AG04450 (cell line): Measurements from ENCODE around the gene WNK2. TPM values are rescaled to one million over a fixed set of nuclear protein-coding genes. Genes with fewer than 3 reads are reported as not detected.
"Not testable (repeated sequence)": the region's sequence is repeated elsewhere in the genome, so short reads cannot be mapped to it uniquely, and the experiment has no call there.

ENCODE experiments used
- CTCF ChIA-PET: fragments of 300-600, 350-600 bp; formaldehyde crosslinking; extraction: SDS; loops from one replicate; lab custom pipeline; 2022; ENCODE audit warnings: antibody characterized with exemption, inconsistent platforms; lab: Charles Lee
- POLR2A ChIA-PET: fragments of 350-600 bp; formaldehyde crosslinking; extraction: SDS; loops from one replicate; lab custom pipeline; 2021; ENCODE audit warnings: antibody characterized with exemption, inconsistent platforms; lab: Yijun Ruan, JAX
- DNase-seq: peaks from one replicate; pipeline ENCODE4 v3.0.0-alpha.2; 2011; ENCODE audit warnings: low read depth, low spot score
- H3K27ac ChIP-seq: one replicate; pipeline ENCODE4 v1.5.1; 2012; ENCODE audit warnings: low read depth, low read length, control low read depth
- H3K27me3 ChIP-seq: one replicate; pipeline ENCODE4 v1.6.0; 2012; ENCODE audit warnings: low read length; ENCODE audit not compliant: control insufficient read depth, insufficient read depth
- H3K4me3 ChIP-seq: 2 replicates; pipeline ENCODE4 v1.5.1; 2011; ENCODE audit warnings: mild to moderate bottlenecking, low read depth, low read length, control low read depth
- H3K9me3 ChIP-seq: 2 replicates; pipeline ENCODE4 v1.5.1; 2012; ENCODE audit warnings: low read length; ENCODE audit not compliant: control insufficient read depth, insufficient read depth
- CTCF ChIP-seq: IDR thresholded peaks from 2 replicates; pipeline ENCODE4 v1.5.1; 2011; ENCODE audit warnings: low read depth, low read length, control low read depth, inconsistent platforms
- polyA plus RNA-seq: library from polyadenylated mRNA; depleted of rRNA; stranded (reverse); fragments of >200 nt; gene quantifications from 2 replicates; pipeline ENCODE4 v1.2.3, GENCODE V29; 2011

Gene WNK2
- polyA plus RNA-seq, 1 experiment: not detected

DNA sequence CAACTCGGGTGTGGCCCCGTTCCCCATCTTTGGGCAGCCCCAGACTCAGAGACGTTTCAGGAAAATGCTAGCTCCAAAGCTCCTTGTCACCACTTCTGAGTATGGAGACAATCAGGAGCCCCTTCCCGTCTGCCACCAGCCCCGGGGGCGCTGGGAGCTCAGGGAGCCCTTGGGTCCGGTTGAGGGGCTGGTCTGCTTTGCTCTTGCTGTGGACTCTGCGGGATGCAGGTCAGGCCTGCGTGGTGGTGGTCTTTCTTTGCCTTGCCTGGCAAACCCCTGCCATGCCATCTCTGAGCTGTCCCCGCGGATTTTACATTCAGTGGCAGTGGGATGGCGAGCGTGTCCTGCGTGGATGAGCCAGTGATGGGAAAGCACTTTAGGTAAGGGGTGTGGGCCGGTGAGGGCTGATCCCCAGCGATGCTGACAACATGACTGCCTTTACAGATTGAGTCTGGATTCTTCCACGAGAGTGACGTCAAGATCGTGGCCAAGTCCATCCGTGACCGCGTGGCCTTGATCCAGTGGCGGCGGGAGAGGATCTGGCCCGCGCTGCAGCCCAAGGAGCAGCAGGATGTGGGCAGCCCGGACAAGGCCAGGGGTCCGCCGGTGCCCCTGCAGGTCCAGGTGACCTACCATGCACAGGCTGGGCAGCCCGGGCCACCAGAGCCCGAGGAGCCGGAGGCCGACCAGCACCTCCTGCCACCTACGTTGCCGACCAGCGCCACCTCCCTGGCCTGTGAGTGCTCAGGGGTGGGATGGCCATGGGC, 63.3 kb downstream of the WNK2 start:
- no peak overlapping the region for H3K4me3 ChIP-seq
- no peak overlapping the region for H3K27ac ChIP-seq
- TF ChIP-seq CTCF: no peak
- ChIA-PET POLR2A (no interaction called here), CTCF (no interaction called here)
- no peak for DNase-seq
- H3K27me3 ChIP-seq: peaks cover 18% of the 10 kb centered on the region
- H3K9me3 ChIP-seq: no peaks in the 10 kb centered on the region

GRCh38 chr9:93247892-93248291, 64.0 kb downstream of the WNK2 start:
- Histone ChIP-seq H3K27me3 (peaks cover 17% of the 10 kb centered on the region), H3K27ac (no peak overlapping the region), H3K9me3 (no peaks in the 10 kb centered on the region), H3K4me3 (no peak overlapping the region)
- ChIA-PET POLR2A (no interaction called here), CTCF (no interaction called here)
- no peak for DNase-seq
- TF ChIP-seq CTCF: no peak

- no peak for DNase-seq
- ChIA-PET POLR2A (no interaction called here), CTCF (no interaction called here)
- no peak for TF ChIP-seq CTCF
- Histone ChIP-seq H3K4me3 (no peak overlapping the region), H3K9me3 (no peaks in the 10 kb centered on the region), H3K27ac (no peak overlapping the region), H3K27me3 (peaks cover 16% of the 10 kb centered on the region)
Measured at GRCh38 chr9:93248386-93249040, 64.6 kb downstream of the WNK2 start.

- Histone ChIP-seq H3K27me3 (peaks cover 10% of the 10 kb centered on the region), H3K27ac (no peak overlapping the region), H3K9me3 (no peaks in the 10 kb centered on the region), H3K4me3 (no peak overlapping the region)
- CTCF ChIA-PET: no interaction called here
- no peak for DNase-seq
- no peak for TF ChIP-seq CTCF
- POLR2A ChIA-PET: no interaction called here
Measured at GRCh38 chr9:93250185-93250584, 66.2 kb downstream of the WNK2 start.

- CTCF ChIA-PET: interaction anchor here (0.7 kb wide), 1 partner anchor 52 kb away, joined by 6 read pairs; no protein-coding TSS in a partner anchor
- POLR2A ChIA-PET, H3K27ac ChIP-seq, H3K4me3 ChIP-seq, H3K9me3 ChIP-seq, H3K27me3 ChIP-seq, DNase-seq: not testable (repeated sequence)
Measured at GRCh38 chr9:93251309-93251708, 67.4 kb downstream of the WNK2 start.
